Measurements from ENCODE around the gene TMIGD1. TPM values are rescaled to one million over a fixed set of nuclear protein-coding genes. Genes with fewer than 3 reads are reported as not detected.

Gene TMIGD1

GRCh38 chr17:30271102-30271501, 62.8 kb downstream of the TMIGD1 start:
- no peak overlapping the region for H2AK5ac ChIP-seq (ENCODE audit: low read depth, low read length)
- H2BK15ac ChIP-seq (ENCODE audit: low read length), result no peak overlapping the region
- H3K4ac ChIP-seq (ENCODE audit: low read length), result no peak overlapping the region
- no peak overlapping the region for H4K8ac ChIP-seq (ENCODE audit: low read depth, low read length)
- no peaks in the 10 kb centered on the region for H3K27me3 ChIP-seq (ENCODE audit: control insufficient read depth in 3 of 3, insufficient read depth in 3 of 3, low read depth in 1 of 3, low read length in 3 of 3)
- H2BK12ac ChIP-seq (ENCODE audit: low read length), result no peak overlapping the region
- WGBS, 2 donors (ENCODE audit: extremely low coverage in 2 of 2, insufficient read length in 2 of 2, insufficient replicate concordance in 1 of 2), result no CpG with 5 or more reads among the region's 6 CpGs
- no peak overlapping the region for H3K18ac ChIP-seq (ENCODE audit: low read length)
- H3K4me2 ChIP-seq (ENCODE audit: insufficient read depth, low read length, poor library complexity, severe bottlenecking), result no peak overlapping the region
- peaks cover 0 to 8% of the 10 kb centered on the region in 2 donors for H3K4me1 ChIP-seq (ENCODE audit: control insufficient read depth in 2 of 2, insufficient read depth in 1 of 2, low read depth in 1 of 2, low read length in 2 of 2)
- no peak overlapping the region for H3K9ac ChIP-seq (ENCODE audit: low read depth, low read length, poor library complexity)
- peaks cover 15 to 79% of the 10 kb centered on the region in 2 donors for H3K36me3 ChIP-seq (replicated peaks in 1 of 2; ENCODE audit: control insufficient read depth in 2 of 2, insufficient read depth in 2 of 2, low read length in 2 of 2)
- H2BK5ac ChIP-seq (ENCODE audit: low read length), result no peak overlapping the region
- no peak overlapping the region for H3K4me3 ChIP-seq (ENCODE audit: low read length in 2 of 2)
- H3K23ac ChIP-seq (ENCODE audit: low read depth, low read length, poor library complexity), result no peak overlapping the region
- no peak overlapping the region for H2BK120ac ChIP-seq (ENCODE audit: low read depth, low read length)
- H3K79me1 ChIP-seq (ENCODE audit: low read depth, low read length), result no peaks in the 10 kb centered on the region
- DNase-seq (ENCODE audit: low spot score), result no peak
- no peak overlapping the region for H4K91ac ChIP-seq (ENCODE audit: low read depth, low read length, poor library complexity)
- H3K14ac ChIP-seq (ENCODE audit: low read length), result no peak overlapping the region
- no peaks in the 10 kb centered on the region for H3K9me3 ChIP-seq (replicated peaks in 1 of 2; ENCODE audit: control insufficient read depth in 2 of 2, insufficient read depth in 1 of 2, low read depth in 1 of 2, low read length in 2 of 2)
- no peak overlapping the region for H3K27ac ChIP-seq (replicated peaks; ENCODE audit: low read length)
- no peak overlapping the region for H2AFZ ChIP-seq (ENCODE audit: low read length)

DNA sequence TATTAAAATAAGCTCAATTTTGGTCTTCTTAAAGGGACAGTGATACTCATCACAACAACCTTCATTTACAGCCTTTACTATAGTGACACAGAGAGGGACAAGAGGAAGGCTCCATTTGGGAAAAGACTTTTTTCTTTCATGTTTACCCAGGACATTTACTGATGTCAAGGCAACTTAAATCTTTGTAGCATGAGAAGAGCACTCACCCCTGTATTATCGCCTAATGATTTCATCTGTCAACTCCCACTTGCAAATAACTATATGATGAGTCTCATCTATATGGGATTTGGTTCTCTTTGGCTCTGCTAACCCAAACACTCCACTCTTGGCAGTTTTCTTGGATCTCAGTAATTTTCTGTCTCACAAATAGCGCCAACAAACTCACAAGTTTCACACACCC, 66.2 kb downstream of the TMIGD1 start:
- H3K27ac ChIP-seq (replicated peaks; ENCODE audit: low read length), result no peak overlapping the region
- H2BK120ac ChIP-seq (ENCODE audit: low read depth, low read length), result no peak overlapping the region
- H3K4me2 ChIP-seq (ENCODE audit: insufficient read depth, low read length, poor library complexity, severe bottlenecking), result no peak overlapping the region
- H3K4me1 ChIP-seq (ENCODE audit: control insufficient read depth in 2 of 2, insufficient read depth in 1 of 2, low read depth in 1 of 2, low read length in 2 of 2), result peaks cover 0 to 8% of the 10 kb centered on the region in 2 donors
- DNase-seq (ENCODE audit: low spot score), result no peak
- H3K27me3 ChIP-seq (ENCODE audit: control insufficient read depth in 3 of 3, insufficient read depth in 3 of 3, low read depth in 1 of 3, low read length in 3 of 3), result no peaks in the 10 kb centered on the region
- H3K79me1 ChIP-seq (ENCODE audit: low read depth, low read length), result no peaks in the 10 kb centered on the region
- no peak overlapping the region for H2BK5ac ChIP-seq (ENCODE audit: low read length)
- H3K18ac ChIP-seq (ENCODE audit: low read length), result no peak overlapping the region
- no peak overlapping the region for H4K91ac ChIP-seq (ENCODE audit: low read depth, low read length, poor library complexity)
- no peak overlapping the region for H4K8ac ChIP-seq (ENCODE audit: low read depth, low read length)
- no peak overlapping the region for H3K23ac ChIP-seq (ENCODE audit: low read depth, low read length, poor library complexity)
- no peak overlapping the region for H2BK15ac ChIP-seq (ENCODE audit: low read length)
- H3K14ac ChIP-seq (ENCODE audit: low read length), result no peak overlapping the region
- peaks cover 7 to 91% of the 10 kb centered on the region in 2 donors for H3K36me3 ChIP-seq (replicated peaks in 1 of 2; ENCODE audit: control insufficient read depth in 2 of 2, insufficient read depth in 2 of 2, low read length in 2 of 2)
- no peak overlapping the region for H2AK5ac ChIP-seq (ENCODE audit: low read depth, low read length)
- no peak overlapping the region for H2AFZ ChIP-seq (ENCODE audit: low read length)
- H2BK12ac ChIP-seq (ENCODE audit: low read length), result no peak overlapping the region
- WGBS, 2 donors (ENCODE audit: extremely low coverage in 2 of 2, insufficient read length in 2 of 2, insufficient replicate concordance in 1 of 2), result no CpG with 5 or more reads among the region's 2 CpGs
- H3K4ac ChIP-seq (ENCODE audit: low read length), result no peak overlapping the region
- H3K4me3 ChIP-seq (ENCODE audit: low read length in 2 of 2), result no peak overlapping the region
- no peak overlapping the region for H3K9ac ChIP-seq (ENCODE audit: low read depth, low read length, poor library complexity)
- H3K9me3 ChIP-seq (replicated peaks in 1 of 2; ENCODE audit: control insufficient read depth in 2 of 2, insufficient read depth in 1 of 2, low read depth in 1 of 2, low read length in 2 of 2), result no peaks in the 10 kb centered on the region

Small RNA genes lying within 50 kb of the gene (small RNA-seq; reads per million reads assigned to genes)
- gene RF00019 (ENCODE audit: insufficient read depth) (not detected), gene RNU6-1267P (ENCODE audit: insufficient read depth) (not detected), gene RNU6-990P (ENCODE audit: insufficient read depth) (not detected)

Data from neuronal stem cell (in vitro differentiated cells).